Myocyte (in vitro differentiated cells): ENCODE measurements around the gene CDCA7L. TPM values are rescaled to one million over a fixed set of nuclear protein-coding genes. Genes with fewer than 3 reads are reported as not detected.
A peak's percentile ranks its signal among the peaks of the same experiment; 100 is the strongest.
"Not testable (repeated sequence)": the region's sequence is repeated elsewhere in the genome, so short reads cannot be mapped to it uniquely, and the experiment has no call there.

ENCODE experiments used
- DNase-seq: peaks from one replicate; pipeline ENCODE4 v3.0.0-alpha.2; 2012; ENCODE audit warnings: low read depth
- total RNA-seq: library from RNA; depleted of rRNA; stranded (reverse); fragments of >200 nt; gene quantifications from 2 replicates; pipeline ENCODE4 v1.2.3, GENCODE V29; 2014

The CDCA7L gene
- total RNA-seq, 1 donor from 2014 or later = 26.6 TPM

- DNase-seq = peak; percentile 35
These were observed 864 bp downstream of the CDCA7L start for GRCh38 chr7:21944616-21945453.

- no peak for DNase-seq
These were observed 2.3 kb downstream of the CDCA7L start for GRCh38 chr7:21943436-21943835.

- no peak for DNase-seq
These were observed 2.7 kb downstream of the CDCA7L start for GRCh38 chr7:21942955-21943354.

- DNase-seq = no peak
These were observed 4.0 kb downstream of the CDCA7L start for GRCh38 chr7:21941611-21942141.

- no peak for DNase-seq
These were observed 5.8 kb downstream of the CDCA7L start for GRCh38 chr7:21939858-21940372.

- DNase-seq = no peak
These were observed 6.4 kb downstream of the CDCA7L start for GRCh38 chr7:21939136-21939857.

- DNase-seq = no peak
These were observed 7.2 kb downstream of the CDCA7L start for GRCh38 chr7:21938463-21938862.

- no peak for DNase-seq
These were observed 10.9 kb downstream of the CDCA7L start for GRCh38 chr7:21934808-21935207.

GRCh38 chr7:21933293-21933692, 12.4 kb downstream of the CDCA7L start:
- DNase-seq = not testable (repeated sequence)

GRCh38 chr7:21927693-21928092, 18.0 kb downstream of the CDCA7L start:
- DNase-seq = no peak

GRCh38 chr7:21926448-21926847, 19.3 kb downstream of the CDCA7L start:
- DNase-seq = no peak

GRCh38 chr7:21923658-21924057, 22.0 kb downstream of the CDCA7L start:
- peak; percentile 51 for DNase-seq

GRCh38 chr7:21922605-21923004, 23.1 kb downstream of the CDCA7L start:
- DNase-seq = no peak

GRCh38 chr7:21920936-21921335, 24.8 kb downstream of the CDCA7L start:
- DNase-seq = no peak

- DNase-seq = no peak
These were observed 27.5 kb downstream of the CDCA7L start for GRCh38 chr7:21918216-21918615.

- no peak for DNase-seq
These were observed 29.1 kb downstream of the CDCA7L start for GRCh38 chr7:21916629-21917028.

- DNase-seq = peak; percentile 11
These were observed 29.5 kb downstream of the CDCA7L start for GRCh38 chr7:21916176-21916575.

GRCh38 chr7:21915140-21915539, 30.6 kb downstream of the CDCA7L start:
- no peak for DNase-seq

GRCh38 chr7:21914671-21915070, 31.0 kb downstream of the CDCA7L start:
- peak; percentile 16 for DNase-seq

- DNase-seq = no peak
These were observed 32.5 kb downstream of the CDCA7L start for GRCh38 chr7:21912931-21913780.

- DNase-seq = no peak
These were observed 33.4 kb downstream of the CDCA7L start for GRCh38 chr7:21912305-21912704.
